GM20000 (cell line): ENCODE data around the gene FAM204A.
A peak's percentile ranks its signal among the peaks of the same experiment; 100 is the strongest.

Experiments
- DNase-seq: peaks from one replicate; pipeline ENCODE4 v3.0.0; 2012; ENCODE audit warnings: low spot score
- CTCF ChIP-seq: IDR thresholded peaks from 2 replicates; pipeline ENCODE4 v1.5.1; 2012; ENCODE audit warnings: mild to moderate bottlenecking, control low read depth; ENCODE audit errors: extremely low read depth, missing control alignments

FAM204A gene

GRCh38 chr10:118341791-118342637 lies at the start of gene FAM204A:
FAM204A (minus strand) TSS chr10:118342324; CDS start chr10:118336415, 5,909 bp downstream.
- DNase-seq: peak; percentile 96
- TF ChIP-seq CTCF: no peak

- TF ChIP-seq CTCF: no peak
- no peak for DNase-seq
Measured at GRCh38 chr10:118383699-118384098, 41.6 kb upstream of the FAM204A start.

- TF ChIP-seq CTCF: no peak
- no peak for DNase-seq
Measured at GRCh38 chr10:118383063-118383689, 41.1 kb upstream of the FAM204A start.

- no peak for TF ChIP-seq CTCF
- DNase-seq: no peak
Measured at GRCh38 chr10:118374404-118374803, 32.3 kb upstream of the FAM204A start.

- no peak for DNase-seq
- no peak for TF ChIP-seq CTCF
Measured at GRCh38 chr10:118373786-118374185, 31.7 kb upstream of the FAM204A start.

- TF ChIP-seq CTCF: no peak
Measured at GRCh38 chr10:118370499-118370898, 28.4 kb upstream of the FAM204A start.

GRCh38 chr10:118369641-118370205 lies 27.6 kb upstream of the FAM204A start:
- DNase-seq: no peak
- no peak for TF ChIP-seq CTCF

More at GRCh38 chr10:118370499-118370898, 28.4 kb upstream of the FAM204A start:
- DNase-seq: no peak
